Body of pancreas (tissue), 4 donors: Measurements from ENCODE around the gene FBLN1.

ENCODE experiments used
- CTCF ChIP-seq, 7 experiments: fragments of 450-650 bp in 4 of 7; fragments of 200-600 bp in 3 of 7; sonication (generic) in 3 of 7; IDR thresholded peaks; one replicate each; pipeline ENCODE4 v1.5.1; 2016 to 2019; ENCODE audit warnings: antibody characterized with exemption in 7 of 7
- POLR2A ChIP-seq, 3 donors: fragments of 450-650 bp; IDR thresholded peaks; one replicate each; pipeline ENCODE4 v1.6.1; 2016; ENCODE audit warnings: antibody characterized with exemption in 3 of 3, mild to moderate bottlenecking in 2 of 3

GRCh38 chr22:45529105-45529504 lies 26.4 kb downstream of the FBLN1 start:
- TF ChIP-seq CTCF (IDR thresholded peaks at IDR 0.05) (no peak), POLR2A (IDR thresholded peaks at IDR 0.05) (no peak)
